Measurements from ENCODE around the gene NAA11. TPM values are rescaled to one million over a fixed set of nuclear protein-coding genes. Genes with fewer than 3 reads are reported as not detected.
"Not testable (repeated sequence)": the region's sequence is repeated elsewhere in the genome, so short reads cannot be mapped to it uniquely, and the experiment has no call there.

The NAA11 gene
- total RNA-seq, 2 experiments from 2014 or later, result not detected

DNA sequence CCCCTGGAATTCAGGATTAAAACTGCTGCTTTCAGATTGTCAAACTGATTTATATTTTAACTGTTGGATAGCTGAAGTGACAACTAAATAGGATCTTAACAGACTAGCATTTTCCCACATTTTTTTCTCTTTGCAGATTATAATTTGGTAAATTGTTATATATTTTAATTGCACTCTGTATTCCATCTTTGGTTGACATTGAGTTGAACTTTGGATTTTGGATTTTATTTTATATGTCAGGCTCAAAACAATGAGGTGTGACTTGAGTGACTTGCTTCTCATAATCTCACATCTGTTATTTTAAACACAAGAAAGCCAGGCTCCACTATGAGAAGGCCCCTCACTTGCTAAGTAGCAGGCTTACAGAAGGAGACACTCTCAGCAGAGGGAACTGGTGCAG, 38.1 kb downstream of the NAA11 start:
- ChIA-PET POLR2A (interaction anchor here (0.8 kb wide), 1 partner anchor 872 kb away, joined by 3 read pairs; no protein-coding TSS in a partner anchor), CTCF (ENCODE audit: unreplicated experiment) (no interaction called here)

GRCh38 chr4:79287076-79287475, 38.8 kb downstream of the NAA11 start:
- H3K4me2 ChIP-seq (ENCODE audit: low read length), result no peak overlapping the region
- intact Hi-C loops (cut with micrococcal nuclease; ENCODE audit: unreplicated experiment), result no loop called here
- H3K9me2 ChIP-seq (ENCODE audit: insufficient read depth, low read length), result no peaks in the 10 kb centered on the region
- no peaks in the 10 kb centered on the region for H3K9me3 ChIP-seq (ENCODE audit: low read length)
- H3K36me3 ChIP-seq (ENCODE audit: insufficient read depth, low read length), result no peaks in the 10 kb centered on the region
- H4K20me1 ChIP-seq (ENCODE audit: insufficient read depth, low read length), result no peaks in the 10 kb centered on the region
- ChIA-PET CTCF (ENCODE audit: unreplicated experiment) (no interaction called here), POLR2A (interaction anchor here (0.8 kb wide), 1 partner anchor 872 kb away, joined by 3 read pairs; no protein-coding TSS in a partner anchor)
- H3K4me3 ChIP-seq (ENCODE audit: low read depth, low read length, poor library complexity, severe bottlenecking), result no peak overlapping the region
- no peaks in the 10 kb centered on the region for H3K4me1 ChIP-seq (ENCODE audit: insufficient read depth, low read length, poor library complexity, severe bottlenecking)
- no peak overlapping the region for H3K27ac ChIP-seq (ENCODE audit: low read depth, low read length, poor library complexity, severe bottlenecking)
- H2AFZ ChIP-seq (ENCODE audit: low read length), result no peak overlapping the region
- BruUV-seq (replicated peaks), result no TSS peak
- no peak for DNase-seq (ENCODE audit: low spot score)
- H3K79me2 ChIP-seq (ENCODE audit: insufficient read depth, low read depth, low read length), result no peaks in the 10 kb centered on the region
- no peak for TF ChIP-seq EZH2phosphoT487 (IDR thresholded peaks at IDR 0.05; ENCODE audit: borderline replicate concordance, low read depth, low read length)
- TF ChIP-seq, protein P1, sequence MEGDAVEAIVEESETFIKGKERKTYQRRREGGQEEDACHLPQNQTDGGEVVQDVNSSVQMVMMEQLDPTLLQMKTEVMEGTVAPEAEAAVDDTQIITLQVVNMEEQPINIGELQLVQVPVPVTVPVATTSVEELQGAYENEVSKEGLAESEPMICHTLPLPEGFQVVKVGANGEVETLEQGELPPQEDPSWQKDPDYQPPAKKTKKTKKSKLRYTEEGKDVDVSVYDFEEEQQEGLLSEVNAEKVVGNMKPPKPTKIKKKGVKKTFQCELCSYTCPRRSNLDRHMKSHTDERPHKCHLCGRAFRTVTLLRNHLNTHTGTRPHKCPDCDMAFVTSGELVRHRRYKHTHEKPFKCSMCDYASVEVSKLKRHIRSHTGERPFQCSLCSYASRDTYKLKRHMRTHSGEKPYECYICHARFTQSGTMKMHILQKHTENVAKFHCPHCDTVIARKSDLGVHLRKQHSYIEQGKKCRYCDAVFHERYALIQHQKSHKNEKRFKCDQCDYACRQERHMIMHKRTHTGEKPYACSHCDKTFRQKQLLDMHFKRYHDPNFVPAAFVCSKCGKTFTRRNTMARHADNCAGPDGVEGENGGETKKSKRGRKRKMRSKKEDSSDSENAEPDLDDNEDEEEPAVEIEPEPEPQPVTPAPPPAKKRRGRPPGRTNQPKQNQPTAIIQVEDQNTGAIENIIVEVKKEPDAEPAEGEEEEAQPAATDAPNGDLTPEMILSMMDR (conservative IDR thresholded peaks at IDR 0.05; ENCODE audit: low read length), result no peak

More for the DNA sequence above, 38.1 kb downstream of the NAA11 start:
- no peak overlapping the region for H3K4me3 ChIP-seq (ENCODE audit: low read depth, low read length, poor library complexity, severe bottlenecking)
- H3K79me2 ChIP-seq (ENCODE audit: insufficient read depth, low read depth, low read length), result no peaks in the 10 kb centered on the region
- no peaks in the 10 kb centered on the region for H3K9me2 ChIP-seq (ENCODE audit: insufficient read depth, low read length)
- no peaks in the 10 kb centered on the region for H4K20me1 ChIP-seq (ENCODE audit: insufficient read depth, low read length)
- BruUV-seq (replicated peaks), result no TSS peak
- intact Hi-C loops (cut with micrococcal nuclease; ENCODE audit: unreplicated experiment), result no loop called here
- no peaks in the 10 kb centered on the region for H3K4me1 ChIP-seq (ENCODE audit: insufficient read depth, low read length, poor library complexity, severe bottlenecking)
- no peak overlapping the region for H3K27ac ChIP-seq (ENCODE audit: low read depth, low read length, poor library complexity, severe bottlenecking)
- TF ChIP-seq EZH2phosphoT487 (IDR thresholded peaks at IDR 0.05; ENCODE audit: borderline replicate concordance, low read depth, low read length), result no peak
- TF ChIP-seq, protein P1 (conservative IDR thresholded peaks at IDR 0.05; ENCODE audit: low read length), result no peak
- no peak for DNase-seq (ENCODE audit: low spot score)
- no peak overlapping the region for H2AFZ ChIP-seq (ENCODE audit: low read length)
- no peaks in the 10 kb centered on the region for H3K9me3 ChIP-seq (ENCODE audit: low read length)
- H3K36me3 ChIP-seq (ENCODE audit: insufficient read depth, low read length), result no peaks in the 10 kb centered on the region
- H3K4me2 ChIP-seq (ENCODE audit: low read length), result no peak overlapping the region

- POLR2A ChIA-PET, result interaction anchor here (0.6 kb wide), 1 partner anchor 99 kb away, joined by 3 read pairs; no protein-coding TSS in a partner anchor
- intact Hi-C loops (cut with micrococcal nuclease; ENCODE audit: unreplicated experiment), result no loop called here
- Histone ChIP-seq H4K20me1 (ENCODE audit: insufficient read depth, low read length) (no peaks in the 10 kb centered on the region), H3K9me3 (ENCODE audit: low read length) (no peaks in the 10 kb centered on the region), H3K4me3 (ENCODE audit: low read depth, low read length, poor library complexity, severe bottlenecking) (no peak overlapping the region), H3K9me2 (ENCODE audit: insufficient read depth, low read length) (no peaks in the 10 kb centered on the region), H3K27ac (ENCODE audit: low read depth, low read length, poor library complexity, severe bottlenecking) (no peak overlapping the region), H3K79me2 (ENCODE audit: insufficient read depth, low read depth, low read length) (no peaks in the 10 kb centered on the region), H3K36me3 (ENCODE audit: insufficient read depth, low read length) (no peaks in the 10 kb centered on the region), H2AFZ (ENCODE audit: low read length) (no peak overlapping the region), H3K4me1 (ENCODE audit: insufficient read depth, low read length, poor library complexity, severe bottlenecking) (no peaks in the 10 kb centered on the region), H3K4me2 (ENCODE audit: low read length) (no peak overlapping the region)
- CTCF ChIA-PET (ENCODE audit: unreplicated experiment), result no interaction called here
- no peak for TF ChIP-seq EZH2phosphoT487 (IDR thresholded peaks at IDR 0.05; ENCODE audit: borderline replicate concordance, low read depth, low read length)
- DNase-seq (ENCODE audit: low spot score), result no peak
- BruUV-seq (replicated peaks), result no TSS peak
These were observed 44.1 kb downstream of the NAA11 start for GRCh38 chr4:79281566-79282359.

GRCh38 chr4:79277467-79277866, 48.4 kb downstream of the NAA11 start:
- H3K27ac ChIP-seq (ENCODE audit: low read depth, low read length, poor library complexity, severe bottlenecking); intact Hi-C loops (cut with micrococcal nuclease; ENCODE audit: unreplicated experiment); H3K9me2 ChIP-seq (ENCODE audit: insufficient read depth, low read length); CTCF ChIA-PET (ENCODE audit: unreplicated experiment); H3K4me1 ChIP-seq (ENCODE audit: insufficient read depth, low read length, poor library complexity, severe bottlenecking); H3K9me3 ChIP-seq (ENCODE audit: low read length); H3K4me3 ChIP-seq (ENCODE audit: low read depth, low read length, poor library complexity, severe bottlenecking); H4K20me1 ChIP-seq (ENCODE audit: insufficient read depth, low read length); POLR2A ChIA-PET; DNase-seq (ENCODE audit: low spot score); H2AFZ ChIP-seq (ENCODE audit: low read length); H3K79me2 ChIP-seq (ENCODE audit: insufficient read depth, low read depth, low read length); BruUV-seq (replicated peaks); H3K4me2 ChIP-seq (ENCODE audit: low read length); H3K36me3 ChIP-seq (ENCODE audit: insufficient read depth, low read length): not testable (repeated sequence)
